Umbilical cord (tissue), 2 donors: Measurements from ENCODE around the gene QKI. TPM values are rescaled to one million over a fixed set of nuclear protein-coding genes. Genes with fewer than 3 reads are reported as not detected.
"Not testable (repeated sequence)": the region's sequence is repeated elsewhere in the genome, so short reads cannot be mapped to it uniquely, and the experiment has no call there.

ENCODE experiments used
- DNase-seq: peaks from one replicate; pipeline ENCODE4 v3.0.0-alpha.2; 2015; ENCODE audit warnings: low spot score
- total RNA-seq: library from RNA; depleted of rRNA; stranded (reverse); fragments of >200 nt; gene quantifications from one replicate; pipeline ENCODE4 v1.2.3, GENCODE V29; 2014; ENCODE audit warnings: low replicate concordance; ENCODE audit not compliant: insufficient read depth

The QKI gene
- total RNA-seq, 1 donor from 2014 or later, result 152 TPM

DNA sequence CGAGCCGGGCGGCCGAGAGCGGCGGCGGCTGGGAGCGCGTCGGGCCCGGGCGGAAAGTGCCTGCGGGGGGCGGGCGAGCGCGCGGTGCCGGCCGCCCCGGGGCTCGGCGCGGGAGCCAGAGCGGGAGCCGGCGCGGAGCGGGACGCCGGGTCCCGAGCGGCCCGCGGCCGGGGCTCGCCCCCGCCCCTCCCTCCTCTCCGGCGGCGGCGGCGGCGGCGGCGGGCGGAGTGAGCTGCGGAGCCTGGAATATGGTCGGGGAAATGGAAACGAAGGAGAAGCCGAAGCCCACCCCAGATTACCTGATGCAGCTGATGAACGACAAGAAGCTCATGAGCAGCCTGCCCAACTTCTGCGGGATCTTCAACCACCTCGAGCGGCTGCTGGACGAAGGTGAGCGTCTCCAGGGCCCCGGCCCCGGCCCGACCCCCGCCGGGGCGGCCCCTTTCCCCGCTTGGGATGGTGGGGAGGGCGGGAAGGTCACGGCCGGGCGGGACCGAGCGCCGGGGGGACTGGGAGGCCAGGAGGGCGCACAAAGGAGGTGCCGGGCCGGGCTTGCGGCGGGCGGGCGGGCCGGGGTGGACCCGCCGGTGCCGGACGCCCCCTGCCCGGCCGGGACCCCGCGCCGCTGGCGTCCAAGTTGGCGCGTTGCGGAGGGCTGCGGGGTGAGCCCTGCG, 565 bp downstream of the QKI start:
- peak; percentile 34 for DNase-seq

DNA sequence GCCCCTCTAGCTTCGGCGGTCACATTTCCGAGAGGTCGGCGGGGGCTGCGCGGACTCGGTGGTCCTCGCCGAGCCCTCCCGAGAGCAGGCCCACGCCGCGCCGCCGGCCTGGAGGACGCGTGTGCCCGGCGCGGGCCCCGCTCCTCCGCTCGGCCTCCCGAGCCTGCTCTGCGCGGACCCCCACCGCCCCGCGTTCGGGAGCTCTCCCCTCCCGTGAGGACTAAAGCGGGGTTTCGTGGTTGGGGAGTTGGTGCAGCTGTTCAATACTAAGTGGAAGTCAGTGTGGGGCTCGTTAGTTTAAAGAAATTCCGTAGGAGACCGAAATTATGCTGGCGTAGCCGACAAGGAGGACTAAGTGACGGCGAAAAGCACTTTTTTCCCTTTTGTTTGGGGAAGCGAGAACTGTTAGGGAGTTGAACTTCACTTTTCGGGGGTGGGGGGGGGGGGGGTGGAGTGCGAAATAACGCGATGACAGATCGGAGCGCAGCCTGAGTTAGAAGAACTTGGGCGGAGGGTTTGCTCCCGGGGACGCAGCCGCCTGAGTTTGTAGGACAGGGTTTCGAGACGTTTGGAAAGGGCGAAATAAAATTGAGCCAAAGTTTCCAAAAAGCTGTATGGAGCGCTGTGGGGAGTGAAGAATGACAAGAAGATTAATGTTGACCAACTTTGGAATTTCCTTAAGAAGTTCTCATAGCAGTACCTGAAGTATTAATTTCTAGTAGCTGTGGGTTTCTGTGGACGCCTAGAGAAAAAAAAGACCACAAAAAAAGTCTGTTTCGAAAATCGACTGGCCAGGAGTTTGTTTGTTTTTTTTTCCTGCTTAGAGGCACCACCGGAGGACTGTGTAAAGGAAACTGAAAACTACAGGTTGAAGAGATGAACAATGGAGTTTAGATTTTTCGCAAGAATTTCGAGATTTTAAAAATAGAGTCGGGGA, 1.4 kb downstream of the QKI start:
- DNase-seq, result peak; percentile 71

DNA sequence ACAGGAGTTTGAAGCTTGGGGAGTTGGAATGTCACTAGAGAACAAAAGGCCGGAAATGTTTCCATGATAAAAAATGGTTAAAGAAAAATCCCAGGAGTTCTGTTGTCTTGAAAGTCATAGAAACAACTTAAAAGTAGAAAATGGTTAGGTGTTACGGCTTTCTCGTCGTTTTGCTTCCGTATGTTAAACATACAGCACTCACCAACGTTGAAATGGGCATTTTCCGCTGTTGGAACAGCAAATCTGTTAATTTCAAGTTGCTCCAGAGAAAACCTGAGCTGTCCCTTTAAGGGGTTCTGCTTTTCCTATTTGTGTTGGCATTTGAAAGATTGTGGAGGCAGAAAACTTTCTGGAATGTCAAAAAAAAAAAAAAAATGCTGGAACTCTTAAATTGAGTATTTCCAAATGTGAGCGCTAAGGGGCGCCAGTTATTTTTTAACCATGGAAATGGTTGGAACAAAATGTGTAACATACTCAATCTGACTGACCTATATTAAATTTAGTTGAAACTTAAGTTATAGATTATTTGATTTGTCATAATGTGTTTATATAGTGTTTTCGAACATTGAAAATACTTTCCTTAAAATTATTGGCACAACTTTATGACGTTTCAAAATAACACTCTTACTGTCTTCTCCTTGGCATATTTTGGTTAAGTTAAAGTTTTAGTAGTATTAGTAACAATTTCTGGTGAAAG, 2.2 kb downstream of the QKI start:
- peak; percentile 93 for DNase-seq

DNA sequence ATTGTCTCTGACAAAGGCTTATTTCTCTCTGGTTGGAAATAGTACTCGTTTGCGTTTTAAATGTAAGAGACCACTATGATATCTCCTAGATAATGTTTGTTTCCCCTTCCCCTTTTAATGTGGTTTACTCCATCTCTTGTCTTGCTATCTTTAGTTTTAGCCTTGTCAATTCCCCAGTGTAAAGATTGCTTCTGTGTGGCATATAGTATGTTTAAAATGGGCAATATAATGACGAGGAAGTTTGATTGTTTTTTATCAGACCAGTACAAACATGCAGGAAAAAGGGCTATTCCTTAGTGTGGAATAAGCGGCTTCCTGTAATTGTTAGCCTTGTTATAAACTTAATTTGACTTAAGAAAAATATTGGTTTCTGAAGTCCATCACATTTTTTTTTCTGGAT, 3.1 kb downstream of the QKI start:
- peak; percentile 33 for DNase-seq

DNA sequence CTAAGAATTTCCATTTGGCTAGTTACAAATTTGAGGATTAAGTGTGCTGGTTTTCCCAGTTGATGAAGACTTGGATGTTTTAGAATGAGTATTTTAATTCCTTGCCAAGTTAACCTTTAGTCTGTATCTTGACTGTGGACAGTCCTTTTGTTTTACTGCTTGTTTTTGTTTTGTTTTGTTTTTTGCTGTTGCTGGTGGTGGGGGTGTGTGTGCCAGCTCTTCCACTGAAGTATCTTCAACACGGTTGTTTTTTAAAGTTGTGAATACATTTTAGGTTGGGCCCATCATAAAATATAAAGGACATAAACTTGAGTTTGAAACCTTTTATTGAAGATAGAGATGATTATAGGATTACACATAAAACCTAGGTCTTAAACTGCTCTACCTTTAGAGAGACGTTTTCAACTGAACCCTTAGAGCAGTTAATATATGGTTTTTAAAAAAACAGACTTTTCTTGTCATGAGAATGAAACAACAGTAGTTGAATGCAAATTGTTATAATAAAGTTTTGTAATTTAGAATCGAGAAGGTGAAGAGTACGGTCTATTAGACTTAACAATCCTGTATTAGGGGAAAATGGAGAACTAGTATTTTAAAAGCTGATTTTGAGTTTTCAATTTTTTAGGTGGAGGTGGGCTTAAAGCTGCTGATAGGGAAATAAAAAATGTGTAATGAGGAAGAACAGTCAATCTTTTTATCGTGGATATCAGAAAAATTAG, 4.0 kb downstream of the QKI start:
- DNase-seq, result no peak

DNA sequence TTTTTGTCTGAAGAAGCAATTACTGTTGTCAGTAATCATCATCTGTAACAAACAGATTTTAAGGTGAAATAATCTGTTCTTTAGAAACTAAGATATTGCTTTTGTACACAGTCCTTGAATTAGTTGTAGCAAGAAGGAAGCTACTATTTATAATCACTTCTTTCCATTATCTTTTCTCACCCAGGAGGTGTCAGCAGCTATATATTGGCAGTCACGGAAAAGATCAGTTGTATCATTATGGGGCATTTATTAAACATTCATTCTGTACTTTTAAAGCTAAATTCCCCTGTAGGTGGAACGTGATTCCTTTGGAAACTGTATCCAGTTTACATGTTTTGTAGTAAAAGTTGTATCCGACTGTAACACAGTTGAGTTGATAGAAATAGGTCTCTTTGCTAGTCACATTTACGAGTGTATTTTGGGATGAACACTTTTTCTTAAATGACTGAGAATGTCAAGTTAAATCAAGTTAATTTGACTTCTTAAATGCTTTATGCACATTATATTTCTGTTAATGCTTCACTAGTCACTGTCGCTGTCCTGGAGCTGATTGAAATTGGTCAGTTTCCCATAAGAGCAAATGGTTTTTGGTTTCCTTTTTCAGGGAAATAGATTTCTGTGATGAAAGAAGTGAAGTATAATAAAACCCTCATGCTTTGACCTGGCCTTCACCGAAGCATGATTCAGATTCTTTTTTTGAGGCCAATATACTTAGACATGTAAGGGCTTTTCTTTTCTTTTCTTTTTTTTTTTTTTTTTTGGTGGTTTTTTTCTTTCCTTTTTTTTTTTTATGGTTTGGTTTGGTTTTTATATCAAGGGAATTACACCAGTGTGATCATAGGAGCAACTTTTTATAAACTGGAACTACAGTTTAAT, 5.1 kb downstream of the QKI start:
- peak; percentile 20 for DNase-seq

DNA sequence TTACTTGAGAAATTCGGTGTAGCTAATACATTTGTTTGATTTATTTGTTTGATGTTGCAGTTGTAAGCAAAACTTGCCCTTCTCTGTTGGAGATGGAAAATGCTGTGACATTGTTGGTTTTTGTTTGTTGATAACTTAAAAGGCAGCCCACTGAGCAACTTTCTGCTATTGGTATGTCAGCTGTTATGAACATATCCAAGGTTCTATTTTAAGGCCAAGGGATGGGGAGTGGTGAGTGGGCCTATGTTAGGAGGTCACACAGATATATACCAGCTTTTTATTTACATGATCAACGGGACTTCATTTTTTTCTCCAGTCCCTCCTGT, 5.7 kb downstream of the QKI start:
- DNase-seq, result no peak

DNA sequence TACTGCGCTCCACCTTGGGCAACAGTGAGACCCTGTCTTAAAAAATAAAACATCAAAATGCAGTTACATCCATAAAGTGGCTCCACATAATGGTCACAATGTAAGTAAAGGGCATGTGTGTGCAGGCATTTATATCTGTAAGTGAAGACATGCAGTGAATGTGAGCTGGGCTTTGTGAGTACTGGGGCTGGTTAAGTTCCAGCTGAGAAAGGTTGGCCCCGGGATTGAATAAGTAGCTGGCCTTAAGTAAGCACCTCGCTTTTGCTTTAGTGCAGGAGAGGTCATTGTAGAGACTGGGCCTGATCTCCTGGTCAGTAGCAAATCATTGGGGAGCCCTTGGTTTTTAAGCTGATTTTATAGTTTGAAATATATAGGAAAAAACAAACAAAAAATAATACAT, 8.0 kb downstream of the QKI start:
- DNase-seq, result no peak

DNA sequence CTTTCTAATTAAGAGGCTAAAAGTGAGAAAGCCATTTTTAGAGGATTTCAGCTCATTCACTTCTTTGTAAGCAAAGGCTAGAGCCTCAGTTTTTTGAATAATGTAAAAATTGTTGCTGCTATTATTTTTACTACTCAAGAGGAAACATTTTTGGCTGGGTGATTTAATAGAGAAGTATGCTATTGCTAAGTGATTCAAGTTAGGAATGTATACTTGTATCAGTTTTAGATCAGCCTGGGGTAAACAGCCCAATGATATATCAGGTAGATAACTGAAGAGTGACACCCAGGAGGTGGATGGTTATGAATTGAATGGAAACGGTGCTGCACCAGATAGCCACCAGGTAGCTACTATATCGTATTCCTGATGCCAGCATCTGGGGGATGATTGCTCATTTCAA, 9.2 kb downstream of the QKI start:
- no peak for DNase-seq

DNA sequence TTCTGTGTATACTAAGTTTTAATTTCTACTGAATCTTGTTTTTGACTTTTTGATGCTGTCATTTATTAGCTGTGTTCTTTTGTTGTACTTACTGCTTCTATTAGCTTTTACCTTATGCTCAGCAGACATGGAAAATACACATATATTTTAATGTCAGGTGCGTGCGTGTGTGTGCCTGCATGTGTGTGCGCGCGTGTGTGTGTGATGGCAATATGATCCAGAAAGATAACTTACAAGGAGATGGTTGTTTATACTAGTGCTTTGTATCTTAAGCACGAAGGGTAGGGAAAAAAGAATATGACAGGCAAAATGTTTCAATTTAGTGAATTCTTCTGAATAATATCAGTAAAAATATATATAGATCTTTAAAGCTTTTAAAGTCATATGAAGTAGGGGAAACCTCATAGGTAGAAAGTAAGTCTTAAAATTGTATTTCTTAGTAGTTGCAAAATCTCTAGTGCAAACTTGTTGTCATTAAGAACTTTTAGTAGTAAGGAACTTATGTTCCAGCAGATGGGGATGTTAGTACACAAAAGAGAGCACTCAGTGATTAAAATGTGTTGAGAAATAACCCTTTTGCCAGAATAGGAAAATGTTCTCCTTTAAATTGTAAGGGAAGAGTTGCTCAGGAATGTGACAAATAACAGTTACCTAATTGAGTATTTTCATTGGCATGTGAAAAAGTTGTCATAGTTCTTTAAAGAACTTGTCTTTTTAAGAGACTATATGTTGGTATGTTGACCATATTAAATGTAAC, 13.2 kb downstream of the QKI start:
- peak; percentile 82 for DNase-seq

DNA sequence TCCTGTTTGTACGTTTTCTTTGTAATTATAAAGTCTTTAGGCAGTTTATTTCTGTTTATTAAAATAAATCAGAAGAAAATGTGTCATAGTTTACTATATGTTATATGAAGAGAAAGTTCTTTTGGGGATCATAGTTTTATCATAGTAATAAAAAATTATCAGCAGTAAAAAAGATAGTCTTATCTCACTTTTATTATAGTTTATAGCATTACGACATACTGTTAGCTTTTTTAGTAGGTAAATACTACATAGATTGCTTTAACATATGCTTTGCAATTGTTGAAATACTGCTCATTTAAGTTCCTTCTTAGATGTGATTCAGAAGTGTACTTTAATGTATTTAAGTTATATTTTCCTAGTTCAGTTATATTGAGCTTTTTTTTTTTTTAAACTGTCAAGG, 13.9 kb downstream of the QKI start:
- DNase-seq, result peak; percentile 30

DNA sequence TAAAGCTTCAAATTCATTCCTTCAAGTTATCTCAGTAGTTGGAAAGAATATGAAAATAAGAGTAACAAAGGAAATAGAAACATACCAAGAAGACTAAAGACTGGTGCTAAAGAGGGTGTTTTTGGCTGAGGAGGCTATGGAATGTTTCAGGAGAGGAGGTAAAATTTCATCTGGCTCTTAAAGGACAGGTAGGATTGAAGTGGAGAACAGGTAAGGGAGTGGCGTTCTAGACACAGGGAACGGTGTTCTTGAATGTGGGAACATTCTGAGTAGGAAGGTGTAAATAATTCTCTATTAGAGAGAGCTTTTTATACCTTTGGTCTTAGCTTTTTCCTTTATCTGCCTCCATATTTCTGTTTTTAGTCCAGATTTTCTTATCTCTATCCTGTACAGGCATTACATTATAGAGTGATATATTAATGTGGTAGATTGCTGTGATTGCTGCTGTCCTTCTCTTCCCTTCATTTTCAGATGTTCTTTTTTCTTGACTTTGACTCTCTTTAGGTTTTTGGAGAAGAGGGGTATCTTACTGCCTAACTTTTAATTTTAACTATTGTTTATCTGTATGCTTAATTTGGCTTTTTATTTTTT, 15.4 kb downstream of the QKI start:
- no peak for DNase-seq

DNA sequence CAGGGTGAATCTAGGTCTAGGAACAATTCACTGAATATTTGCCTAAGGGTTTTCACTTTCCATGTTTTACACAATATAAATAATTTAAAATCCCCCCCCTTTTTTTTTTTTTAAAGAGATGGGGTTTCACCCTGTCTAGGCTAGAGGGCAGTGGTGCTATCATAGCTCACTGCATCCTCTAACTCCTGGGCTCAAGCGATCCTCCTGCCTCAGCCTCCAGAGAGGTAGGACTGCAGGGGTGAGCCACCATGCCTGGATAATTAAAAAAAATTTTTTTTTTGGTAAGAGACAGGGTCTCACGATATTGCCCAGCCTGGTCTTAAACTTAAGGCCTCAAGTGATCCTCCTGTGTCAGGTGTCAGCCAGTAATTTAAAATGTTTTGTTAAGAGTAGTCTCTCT, 17.8 kb downstream of the QKI start:
- no peak for DNase-seq

DNA sequence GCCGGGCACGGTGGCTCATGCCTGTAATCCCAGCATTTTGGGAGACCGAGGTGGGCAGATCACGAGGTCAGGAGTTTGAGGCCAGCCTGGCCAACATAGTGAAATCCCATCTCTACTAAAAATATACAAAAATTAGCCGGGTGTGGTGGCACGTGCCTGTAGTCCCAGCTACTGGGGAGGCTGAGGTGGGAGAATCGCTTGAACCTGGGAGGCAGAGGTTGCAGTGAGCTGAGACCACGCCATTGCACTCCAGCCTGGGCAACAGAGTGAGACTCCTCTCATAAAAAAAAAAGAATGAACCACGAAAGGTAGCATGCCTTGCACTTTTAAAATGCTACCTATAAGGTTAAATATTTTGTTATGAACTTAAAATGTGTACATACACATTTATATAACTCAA, 19.0 kb downstream of the QKI start:
- DNase-seq, result not testable (repeated sequence)

DNA sequence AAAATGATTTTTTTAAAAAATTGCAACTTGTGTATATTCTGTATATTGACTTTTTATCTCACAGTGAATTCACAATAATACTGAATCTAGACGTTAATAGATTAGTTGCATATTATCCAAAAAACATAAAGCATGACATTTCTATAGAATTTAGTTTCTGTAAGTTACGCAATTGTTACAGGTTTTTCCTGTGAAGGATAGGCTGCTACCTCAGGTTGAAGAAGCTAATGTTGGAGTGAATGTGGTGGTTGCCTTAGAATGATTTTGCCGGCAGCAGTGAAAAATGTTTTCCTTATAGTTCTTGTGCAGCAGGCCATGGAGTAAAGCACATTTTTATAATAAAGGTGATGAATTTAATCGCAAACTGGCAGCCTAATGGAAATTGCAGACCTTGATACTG, 20.5 kb downstream of the QKI start:
- no peak for DNase-seq

DNA sequence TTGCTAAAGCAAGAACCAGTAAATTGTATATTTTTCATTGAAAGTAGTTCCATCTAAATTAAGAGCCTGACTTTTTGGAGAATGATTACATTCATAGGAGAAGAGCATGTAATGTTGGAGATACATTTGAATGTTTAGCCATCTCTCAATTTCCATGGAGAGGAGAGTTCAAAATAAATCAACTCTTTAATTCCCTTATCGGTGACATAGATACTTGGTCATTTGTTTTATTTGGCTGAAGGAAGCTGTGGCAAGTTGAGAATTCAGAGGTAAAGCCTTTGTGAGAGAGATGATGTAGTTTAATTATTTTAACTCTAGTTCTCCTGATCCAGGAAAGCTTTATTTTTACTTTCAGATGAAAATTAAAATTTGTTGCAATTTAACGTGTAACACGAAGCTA, 22.3 kb downstream of the QKI start:
- DNase-seq, result no peak

DNA sequence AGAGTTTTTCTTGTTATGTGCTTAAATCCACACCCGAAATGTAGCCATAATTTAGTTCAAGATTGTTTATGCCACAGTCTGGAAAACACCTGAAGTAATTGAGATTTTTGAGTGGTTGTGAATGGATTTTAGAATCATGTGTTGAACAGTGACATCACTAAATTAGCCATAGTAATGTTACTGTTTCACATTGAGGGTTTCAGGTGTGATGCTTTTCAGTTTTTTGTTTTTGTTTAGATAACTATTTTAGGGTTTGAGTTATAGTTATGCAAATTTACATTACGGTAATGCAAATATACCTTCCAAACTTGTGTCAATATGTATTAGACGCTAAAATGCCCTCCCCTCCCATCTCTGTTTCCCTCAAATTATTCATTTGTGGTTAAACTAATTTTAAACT, 22.9 kb downstream of the QKI start:
- no peak for DNase-seq

DNA sequence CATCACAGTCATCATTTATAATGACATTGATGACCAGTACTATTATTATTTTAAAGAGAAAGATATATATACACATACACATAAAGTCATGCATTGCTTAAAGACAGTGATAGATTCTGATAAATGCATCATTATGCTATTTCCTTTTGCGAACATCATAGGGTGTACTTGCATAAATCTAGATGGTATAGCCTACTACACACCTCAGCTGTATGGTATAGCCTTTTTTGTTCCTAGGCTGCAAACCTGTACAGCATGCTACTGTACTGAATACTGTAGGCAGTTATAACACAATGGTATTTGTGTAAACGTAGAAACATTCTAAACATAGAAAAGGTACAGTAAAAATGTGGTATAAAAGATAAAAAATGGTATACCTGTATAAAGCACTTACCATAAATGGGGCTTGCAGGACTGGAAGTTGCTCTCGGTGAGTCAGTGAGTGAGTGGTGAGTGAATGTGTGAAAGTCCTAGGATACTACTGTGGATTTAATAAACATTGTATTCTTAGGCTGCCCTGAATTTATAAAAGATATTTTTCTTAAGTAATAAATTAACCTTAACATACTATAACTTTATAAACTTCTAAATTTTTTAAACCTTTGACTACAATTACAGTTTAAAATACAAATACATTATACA, 23.9 kb downstream of the QKI start:
- no peak for DNase-seq

DNA sequence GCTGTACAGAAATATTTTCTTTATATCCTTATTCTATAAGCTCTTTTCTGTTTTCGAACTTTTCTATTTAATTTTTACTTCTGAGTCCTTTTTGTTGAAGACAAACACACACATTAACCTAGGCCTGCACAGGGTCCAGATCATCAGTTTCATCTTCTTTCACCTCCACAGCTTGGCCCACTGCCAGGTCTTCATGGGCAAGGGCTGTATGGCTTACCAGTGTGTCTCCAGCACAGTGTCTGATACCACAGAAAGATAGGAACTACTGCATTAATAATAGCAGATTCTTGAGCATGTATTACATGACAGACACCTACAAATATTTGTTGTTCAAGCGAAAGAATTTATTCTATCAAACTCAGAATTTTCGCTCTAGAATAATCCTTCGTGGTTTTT, 24.4 kb downstream of the QKI start:
- no peak for DNase-seq
